AG10803 (cell line): Measurements from ENCODE around the gene SLC7A7.
"Not testable (repeated sequence)": the region's sequence is repeated elsewhere in the genome, so short reads cannot be mapped to it uniquely, and the experiment has no call there.

Experiments
- DNase-seq: peaks from one replicate; pipeline ENCODE4 v3.0.0; 2010; ENCODE audit warnings: low read depth
- H3K4me3 ChIP-seq: 2 replicates; pipeline ENCODE4 v1.5.1; 2011; ENCODE audit warnings: mild to moderate bottlenecking, low read length, control low read depth
- TF ChIP-seq, protein P1 (sequence below): conservative IDR thresholded peaks from 2 replicates; pipeline ENCODE4 v1.5.1; 2011; ENCODE audit warnings: mild to moderate bottlenecking, low read length, control low read depth, inconsistent platforms

The SLC7A7 gene

GRCh38 chr14:22740020-22740419, 75.2 kb downstream of the SLC7A7 start:
- TF ChIP-seq, protein P1, sequence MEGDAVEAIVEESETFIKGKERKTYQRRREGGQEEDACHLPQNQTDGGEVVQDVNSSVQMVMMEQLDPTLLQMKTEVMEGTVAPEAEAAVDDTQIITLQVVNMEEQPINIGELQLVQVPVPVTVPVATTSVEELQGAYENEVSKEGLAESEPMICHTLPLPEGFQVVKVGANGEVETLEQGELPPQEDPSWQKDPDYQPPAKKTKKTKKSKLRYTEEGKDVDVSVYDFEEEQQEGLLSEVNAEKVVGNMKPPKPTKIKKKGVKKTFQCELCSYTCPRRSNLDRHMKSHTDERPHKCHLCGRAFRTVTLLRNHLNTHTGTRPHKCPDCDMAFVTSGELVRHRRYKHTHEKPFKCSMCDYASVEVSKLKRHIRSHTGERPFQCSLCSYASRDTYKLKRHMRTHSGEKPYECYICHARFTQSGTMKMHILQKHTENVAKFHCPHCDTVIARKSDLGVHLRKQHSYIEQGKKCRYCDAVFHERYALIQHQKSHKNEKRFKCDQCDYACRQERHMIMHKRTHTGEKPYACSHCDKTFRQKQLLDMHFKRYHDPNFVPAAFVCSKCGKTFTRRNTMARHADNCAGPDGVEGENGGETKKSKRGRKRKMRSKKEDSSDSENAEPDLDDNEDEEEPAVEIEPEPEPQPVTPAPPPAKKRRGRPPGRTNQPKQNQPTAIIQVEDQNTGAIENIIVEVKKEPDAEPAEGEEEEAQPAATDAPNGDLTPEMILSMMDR, result no peak
- DNase-seq, result no peak
- H3K4me3 ChIP-seq, result no peak overlapping the region

DNA sequence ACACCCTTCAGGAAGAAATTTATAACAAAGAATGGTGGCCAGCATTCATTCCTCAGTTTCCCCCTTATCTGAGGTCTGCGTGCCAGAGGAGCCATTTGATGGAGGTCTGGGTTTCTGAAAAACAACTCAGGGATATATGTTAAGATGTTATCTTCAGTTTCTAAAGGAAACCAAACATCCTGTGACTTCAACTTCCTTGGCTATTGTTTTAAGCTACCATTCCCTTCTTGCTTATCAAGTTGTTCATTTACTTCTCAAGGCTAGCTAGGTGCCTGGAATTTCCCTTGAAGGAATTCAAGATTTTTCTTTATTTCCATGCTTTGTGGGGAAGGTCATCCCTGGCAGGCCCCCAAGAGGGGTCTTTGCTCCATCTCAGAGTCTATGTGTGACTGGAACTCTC, 75.8 kb downstream of the SLC7A7 start:
- no peak overlapping the region for H3K4me3 ChIP-seq
- TF ChIP-seq, protein P1, result no peak
- no peak for DNase-seq

DNA sequence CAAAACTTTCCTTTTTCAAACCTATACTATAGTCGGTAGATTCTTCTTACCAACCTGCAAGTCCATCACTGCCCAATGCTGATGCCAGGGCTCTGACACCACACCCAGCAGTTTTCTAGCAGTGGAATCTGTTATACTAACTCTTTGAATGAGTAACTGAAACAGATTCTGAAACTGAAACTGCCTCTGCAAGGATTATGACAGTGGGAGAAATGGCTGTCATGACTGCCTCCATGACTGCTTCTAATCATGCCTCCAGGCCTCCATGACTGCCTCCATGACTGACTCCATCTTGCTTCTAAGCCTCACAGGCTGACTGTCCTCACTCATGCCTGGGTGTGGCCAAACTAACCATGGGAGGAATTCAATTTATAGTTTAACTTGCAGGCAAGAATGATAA, 78.2 kb downstream of the SLC7A7 start:
- TF ChIP-seq, protein P1, result no peak
- no peak for DNase-seq
- H3K4me3 ChIP-seq, result no peak overlapping the region

- DNase-seq, H3K4me3 ChIP-seq: not testable (repeated sequence)
Observed at GRCh38 chr14:22736384-22736783, 78.9 kb downstream of the SLC7A7 start.

- no peak overlapping the region for H3K4me3 ChIP-seq
- DNase-seq, result no peak
- TF ChIP-seq, protein P1, result no peak
Observed at GRCh38 chr14:22735096-22735495, 80.1 kb downstream of the SLC7A7 start.

DNA sequence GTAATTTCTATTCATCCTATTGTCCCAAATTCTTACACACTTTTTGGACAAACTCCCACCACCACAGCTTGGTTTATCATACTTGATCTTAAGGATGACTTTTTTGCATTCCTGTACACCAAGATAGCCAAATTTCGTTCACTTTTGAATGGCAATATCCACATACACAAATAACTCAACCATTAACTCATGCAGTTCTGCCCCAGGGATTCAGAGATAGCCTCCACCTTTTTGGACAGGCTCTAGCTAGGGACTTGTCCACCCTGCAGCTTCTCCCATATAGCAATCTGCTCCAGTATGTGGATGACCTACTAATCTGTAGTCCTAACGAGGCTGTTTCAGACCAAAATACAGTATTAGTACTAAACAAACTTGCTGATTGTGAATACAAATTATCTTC, 81.4 kb downstream of the SLC7A7 start:
- no peak for DNase-seq
- H3K4me3 ChIP-seq, result no peak overlapping the region

DNA sequence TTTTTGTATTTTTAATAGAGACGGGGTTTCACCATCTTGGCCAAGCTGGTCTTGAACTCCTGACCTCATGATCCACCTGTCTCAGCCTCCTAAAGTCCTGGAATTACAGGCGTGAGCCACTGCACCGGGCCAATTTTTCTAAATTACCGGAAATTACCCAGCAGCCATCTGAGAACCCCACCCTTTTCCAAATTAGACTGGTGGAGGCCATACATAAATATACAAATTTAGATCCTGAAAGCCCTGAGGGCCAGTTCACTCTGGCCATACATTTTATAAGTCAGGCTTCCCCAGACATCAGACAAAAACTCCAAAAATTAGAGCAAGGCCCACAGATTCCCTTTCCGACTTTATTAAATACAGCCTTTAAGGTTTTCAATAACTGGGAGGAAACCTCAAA, 83.2 kb downstream of the SLC7A7 start:
- not testable (repeated sequence) for DNase-seq, H3K4me3 ChIP-seq

More for the DNA sequence above, 81.4 kb downstream of the SLC7A7 start:
- TF ChIP-seq, protein P1, result no peak

GRCh38 chr14:22726012-22726411, 89.2 kb downstream of the SLC7A7 start:
- TF ChIP-seq, protein P1, result no peak
- DNase-seq, result no peak
- no peak overlapping the region for H3K4me3 ChIP-seq

DNA sequence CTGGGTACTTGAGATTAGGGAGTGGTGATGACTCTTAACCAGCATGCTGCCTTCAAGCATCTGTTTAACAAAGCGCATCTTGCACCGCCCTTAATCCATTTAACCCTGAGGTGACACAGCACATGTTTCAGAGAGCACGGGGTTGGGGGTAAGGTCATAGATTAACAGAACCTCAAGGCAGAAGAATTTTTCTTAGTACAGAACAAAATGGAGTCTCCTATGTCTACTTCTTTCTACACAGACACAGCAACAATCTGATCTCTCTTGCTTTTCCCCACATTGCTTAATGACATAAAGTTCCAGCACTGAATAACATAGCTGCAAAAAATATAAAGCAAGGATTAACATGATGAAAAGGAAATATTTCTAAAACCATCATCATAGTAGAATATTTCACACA, 89.9 kb downstream of the SLC7A7 start:
- not testable (repeated sequence) for DNase-seq, H3K4me3 ChIP-seq

GRCh38 chr14:22724847-22725246, 90.4 kb downstream of the SLC7A7 start:
- not testable (repeated sequence) for H3K4me3 ChIP-seq, DNase-seq
